ENCODE measurements around the gene ME1. TPM values are rescaled to one million over a fixed set of nuclear protein-coding genes. Genes with fewer than 3 reads are reported as not detected.
"Not testable (repeated sequence)": the region's sequence is repeated elsewhere in the genome, so short reads cannot be mapped to it uniquely, and the experiment has no call there.

Gene ME1
- total and polyA plus RNA-seq, 2 experiments from 2014 or later = 19.0 to 19.7 TPM

DNA sequence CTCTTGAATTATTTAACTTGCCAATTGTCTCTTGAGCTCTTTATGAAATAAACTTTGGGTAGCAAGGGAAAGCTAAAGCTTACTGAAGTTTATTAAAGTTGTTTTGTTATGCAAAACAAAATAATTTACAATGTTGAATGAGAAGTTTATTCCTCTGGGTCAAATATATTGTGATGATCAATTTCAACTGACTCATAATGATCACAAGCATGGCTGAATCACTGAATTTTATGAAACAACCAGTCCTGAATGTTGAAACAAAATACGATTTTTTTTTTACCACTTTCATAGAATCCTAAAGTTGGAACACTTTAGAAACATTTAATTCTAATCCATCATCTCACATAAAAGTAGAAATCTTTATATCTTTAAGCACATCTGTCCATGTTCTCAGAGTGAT lies 127.4 kb downstream of the ME1 start:
- Histone ChIP-seq H3K9me2 (replicated peaks; ENCODE audit: insufficient read depth) (no peaks in the 10 kb centered on the region), H3K4me3 (no peak overlapping the region), H3K27ac (no peak overlapping the region), H2AFZ (no peak overlapping the region), H3K79me2 (no peaks in the 10 kb centered on the region), H3K4me1 (ENCODE audit: insufficient read depth) (no peaks in the 10 kb centered on the region), H3K36me3 (replicated peaks; ENCODE audit: insufficient read depth, low read depth) (no peaks in the 10 kb centered on the region), H3K27me3 (no peaks in the 10 kb centered on the region), H3K9me3 (ENCODE audit: low read depth) (no peaks in the 10 kb centered on the region), H3K4me2 (no peak overlapping the region), H4K20me1 (ENCODE audit: insufficient read depth, poor library complexity, severe bottlenecking) (no peaks in the 10 kb centered on the region)
- WGBS (ENCODE audit: low lambda C conversion rate, missing lambda C conversion rate) = 87% methylated on average over 1 of the region's 1 CpG
- no peak for DNase-seq (ENCODE audit: low spot score)
- TF ChIP-seq EZH2 (IDR thresholded peaks at IDR 0.05; ENCODE audit: borderline replicate concordance) (no peak), EZH2phosphoT487 (IDR thresholded peaks at IDR 0.05; ENCODE audit: low read depth, severe bottlenecking, unreplicated experiment) (no peak)
- TF ChIP-seq, protein P1, sequence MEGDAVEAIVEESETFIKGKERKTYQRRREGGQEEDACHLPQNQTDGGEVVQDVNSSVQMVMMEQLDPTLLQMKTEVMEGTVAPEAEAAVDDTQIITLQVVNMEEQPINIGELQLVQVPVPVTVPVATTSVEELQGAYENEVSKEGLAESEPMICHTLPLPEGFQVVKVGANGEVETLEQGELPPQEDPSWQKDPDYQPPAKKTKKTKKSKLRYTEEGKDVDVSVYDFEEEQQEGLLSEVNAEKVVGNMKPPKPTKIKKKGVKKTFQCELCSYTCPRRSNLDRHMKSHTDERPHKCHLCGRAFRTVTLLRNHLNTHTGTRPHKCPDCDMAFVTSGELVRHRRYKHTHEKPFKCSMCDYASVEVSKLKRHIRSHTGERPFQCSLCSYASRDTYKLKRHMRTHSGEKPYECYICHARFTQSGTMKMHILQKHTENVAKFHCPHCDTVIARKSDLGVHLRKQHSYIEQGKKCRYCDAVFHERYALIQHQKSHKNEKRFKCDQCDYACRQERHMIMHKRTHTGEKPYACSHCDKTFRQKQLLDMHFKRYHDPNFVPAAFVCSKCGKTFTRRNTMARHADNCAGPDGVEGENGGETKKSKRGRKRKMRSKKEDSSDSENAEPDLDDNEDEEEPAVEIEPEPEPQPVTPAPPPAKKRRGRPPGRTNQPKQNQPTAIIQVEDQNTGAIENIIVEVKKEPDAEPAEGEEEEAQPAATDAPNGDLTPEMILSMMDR (IDR thresholded peaks at IDR 0.05; ENCODE audit: poor library complexity) = no peak

DNA sequence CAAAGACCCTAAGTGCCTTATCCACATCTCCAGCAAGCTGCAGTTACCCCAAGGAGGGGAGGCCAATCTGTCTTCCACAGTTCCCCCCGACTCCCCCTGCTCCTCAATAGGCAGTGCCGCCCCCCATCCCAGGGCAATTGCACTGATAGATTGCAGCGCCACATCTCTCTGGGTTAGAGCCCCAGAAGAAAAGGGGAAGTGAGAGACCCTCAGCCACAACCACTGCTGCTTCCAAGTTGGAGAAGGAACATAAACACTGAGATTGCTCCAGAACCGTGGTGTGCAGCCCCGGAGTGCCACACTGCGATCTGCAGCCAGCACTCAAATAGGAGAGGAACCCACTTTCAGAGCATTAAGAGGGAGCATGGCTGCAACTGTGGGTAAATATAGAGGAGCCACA lies 136.2 kb downstream of the ME1 start:
- Histone ChIP-seq H3K4me1 (ENCODE audit: insufficient read depth) (no peaks in the 10 kb centered on the region), H4K20me1 (ENCODE audit: insufficient read depth, poor library complexity, severe bottlenecking) (no peaks in the 10 kb centered on the region), H3K27ac (no peak overlapping the region), H3K9me2 (replicated peaks; ENCODE audit: insufficient read depth) (no peaks in the 10 kb centered on the region), H3K27me3 (no peaks in the 10 kb centered on the region), H3K36me3 (replicated peaks; ENCODE audit: insufficient read depth, low read depth) (no peaks in the 10 kb centered on the region), H2AFZ (no peak overlapping the region), H3K4me2 (no peak overlapping the region), H3K4me3 (no peak overlapping the region), H3K79me2 (no peaks in the 10 kb centered on the region), H3K9me3 (ENCODE audit: low read depth) (no peaks in the 10 kb centered on the region)
- no peak for DNase-seq (ENCODE audit: low spot score)
- 97% methylated on average over 6 of the region's 6 CpGs for WGBS (ENCODE audit: low lambda C conversion rate, missing lambda C conversion rate)
- TF ChIP-seq, protein P1 (IDR thresholded peaks at IDR 0.05; ENCODE audit: poor library complexity) = no peak
- TF ChIP-seq EZH2phosphoT487 (IDR thresholded peaks at IDR 0.05; ENCODE audit: low read depth, severe bottlenecking, unreplicated experiment) = no peak
- TF ChIP-seq EZH2 (IDR thresholded peaks at IDR 0.05; ENCODE audit: borderline replicate concordance) = no peak

DNA sequence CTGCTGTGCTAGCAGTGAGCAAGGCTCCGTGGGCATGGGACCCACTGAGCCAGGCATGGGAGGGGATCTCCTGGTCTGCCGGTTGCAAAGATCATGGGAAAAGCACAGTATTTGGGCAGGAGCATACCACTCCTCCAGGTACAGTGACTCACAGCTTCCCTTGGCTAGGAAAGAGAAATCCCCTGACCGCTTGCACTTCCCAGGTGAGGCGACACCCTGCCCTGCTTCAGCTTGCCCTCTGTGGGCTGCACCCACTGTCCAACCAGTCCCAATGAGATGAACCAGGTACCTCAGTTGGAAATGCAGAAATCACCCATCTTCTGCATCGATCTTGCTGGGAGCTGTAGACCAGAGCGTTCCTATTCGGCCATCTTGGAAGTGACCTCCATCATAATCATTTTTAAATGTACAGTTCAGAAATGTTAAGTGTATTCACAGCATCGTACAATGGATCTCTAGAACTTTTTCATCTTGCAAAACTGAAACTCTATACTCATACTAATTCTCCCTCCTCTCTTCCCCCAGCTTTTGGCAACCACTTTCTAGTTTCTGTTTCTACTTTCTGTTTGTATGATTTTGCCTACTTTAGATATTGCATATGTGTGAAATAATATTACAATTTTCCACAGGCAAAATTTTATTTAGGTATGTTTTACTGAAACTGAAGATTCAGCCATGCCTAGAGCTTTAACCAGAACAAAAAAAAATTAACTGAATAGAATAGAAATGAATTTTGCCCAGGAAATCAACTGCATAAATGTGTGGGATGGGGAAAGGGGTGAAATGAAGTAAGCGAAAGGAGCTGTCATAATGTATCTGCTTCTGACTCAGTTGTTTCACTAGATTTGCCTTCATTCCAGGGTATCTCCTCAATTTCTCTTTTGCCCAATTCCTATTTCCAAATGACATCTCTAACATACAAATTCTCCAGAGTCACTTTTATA lies 137.7 kb downstream of the ME1 start:
- DNase-seq (ENCODE audit: low spot score) = no peak
- Histone ChIP-seq H3K79me2 (no peaks in the 10 kb centered on the region), H3K27ac (no peak overlapping the region), H3K4me2 (no peak overlapping the region), H3K9me2 (replicated peaks; ENCODE audit: insufficient read depth) (no peaks in the 10 kb centered on the region), H3K4me1 (ENCODE audit: insufficient read depth) (no peaks in the 10 kb centered on the region), H3K36me3 (replicated peaks; ENCODE audit: insufficient read depth, low read depth) (no peaks in the 10 kb centered on the region), H3K9me3 (ENCODE audit: low read depth) (no peaks in the 10 kb centered on the region), H3K4me3 (no peak overlapping the region), H4K20me1 (ENCODE audit: insufficient read depth, poor library complexity, severe bottlenecking) (no peaks in the 10 kb centered on the region), H2AFZ (no peak overlapping the region), H3K27me3 (no peaks in the 10 kb centered on the region)
- WGBS (ENCODE audit: low lambda C conversion rate, missing lambda C conversion rate) = 97% methylated on average over 9 of the region's 9 CpGs
- TF ChIP-seq EZH2phosphoT487 (IDR thresholded peaks at IDR 0.05; ENCODE audit: low read depth, severe bottlenecking, unreplicated experiment) = no peak
- no peak for TF ChIP-seq EZH2 (IDR thresholded peaks at IDR 0.05; ENCODE audit: borderline replicate concordance)
- TF ChIP-seq, protein P1 (IDR thresholded peaks at IDR 0.05; ENCODE audit: poor library complexity) = no peak

DNA sequence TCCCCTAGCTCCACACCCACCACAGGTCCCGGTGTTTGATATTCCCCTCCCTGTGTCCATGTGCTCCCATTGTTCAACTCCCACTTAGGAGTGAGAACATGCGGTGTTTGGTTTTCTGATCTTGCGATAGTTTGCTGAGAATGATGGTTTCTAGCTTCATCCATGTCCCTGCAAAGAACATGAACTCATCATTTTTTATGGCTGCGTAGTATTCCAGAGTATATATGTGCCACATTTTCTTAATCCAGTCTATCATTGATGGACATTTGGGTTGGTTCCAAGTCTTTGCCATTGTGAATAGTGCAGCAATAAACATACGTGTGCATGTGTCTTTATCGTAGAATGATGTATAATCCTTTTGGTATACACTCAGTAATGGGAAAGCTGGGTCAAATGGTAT lies 143.6 kb downstream of the ME1 start:
- not testable (repeated sequence) for H3K27me3 ChIP-seq; H3K79me2 ChIP-seq; H3K36me3 ChIP-seq (replicated peaks; ENCODE audit: insufficient read depth, low read depth); H2AFZ ChIP-seq; H3K4me3 ChIP-seq; H3K4me1 ChIP-seq (ENCODE audit: insufficient read depth); H3K9me3 ChIP-seq (ENCODE audit: low read depth); H3K4me2 ChIP-seq; DNase-seq (ENCODE audit: low spot score); H4K20me1 ChIP-seq (ENCODE audit: insufficient read depth, poor library complexity, severe bottlenecking); H3K27ac ChIP-seq; H3K9me2 ChIP-seq (replicated peaks; ENCODE audit: insufficient read depth)
- whole genome bisulfite sequencing (ENCODE audit: low lambda C conversion rate, missing lambda C conversion rate) = 98% methylated on average over 6 of the region's 6 CpGs
